Ascending aorta (tissue), 2 donors: ENCODE data around the gene SPG7. TPM values are rescaled to one million over a fixed set of nuclear protein-coding genes. Genes with fewer than 3 reads are reported as not detected.

Experiments
- DNase-seq, 2 donors: peaks; one replicate each; pipeline ENCODE4 v3.0.0-alpha.2; 2019; ENCODE audit warnings: low spot score in 2 of 2
- H3K27ac ChIP-seq, 2 donors: fragments of 200-600 bp; sonication (generic); one replicate each; pipeline ENCODE4 v1.5.1; 2016 to 2017; ENCODE audit warnings: mild to moderate bottlenecking in 1 of 2
- H3K27me3 ChIP-seq: fragments of 200-600 bp; sonication (generic); one replicate; pipeline ENCODE4 v1.5.1; 2017
- H3K36me3 ChIP-seq, 2 donors: fragments of 200-600 bp; sonication (generic); one replicate each; pipeline ENCODE4 v1.5.1; 2016
- H3K4me1 ChIP-seq, 2 donors: fragments of 200-600 bp; sonication (generic); one replicate each; pipeline ENCODE4 v1.5.1; 2016 to 2017; ENCODE audit warnings: mild to moderate bottlenecking in 1 of 2
- H3K4me3 ChIP-seq, 2 donors: fragments of 200-600 bp; sonication (generic); one replicate each; pipeline ENCODE4 v1.5.1; 2016 to 2017; ENCODE audit warnings: mild to moderate bottlenecking in 1 of 2
- H3K9me3 ChIP-seq, 2 donors: fragments of 200-600 bp; sonication (generic); one replicate each; pipeline ENCODE4 v1.5.1; 2016
- CTCF ChIP-seq, 3 experiments: fragments of 200-600 bp in 2 of 3; fragments of 450-650 bp in 1 of 3; sonication (generic) in 2 of 3; IDR thresholded peaks; one replicate each; pipeline ENCODE4 v1.5.1; 2016 to 2019; ENCODE audit warnings: antibody characterized with exemption in 3 of 3, mild to moderate bottlenecking in 1 of 3, moderate library complexity in 1 of 3
- intact Hi-C: fragments of 100-400 bp; cut with DNase I; formaldehyde crosslinking; loops from one replicate; pipeline ENCODE4 v1.15.1; 2023
- total RNA-seq: library from RNA; depleted of rRNA; stranded (reverse); fragments of >200 nt; gene quantifications from one replicate; pipeline ENCODE4 v1.1.0, GENCODE V29; 2016

The SPG7 gene
- total RNA-seq, 1 donor from 2014 or later: 108 TPM

GRCh38 chr16:89562939-89563338 is 54.7 kb downstream of the SPG7 start:
- peaks cover 34 to 37% of the 10 kb centered on the region in 2 donors for H3K36me3 ChIP-seq

GRCh38 chr16:89563639-89564392 is 55.6 kb downstream of the SPG7 start:
- intact Hi-C loops: no loop called here

More at GRCh38 chr16:89562939-89563338, 54.7 kb downstream of the SPG7 start:
- intact Hi-C loops: no loop called here
- H3K27ac ChIP-seq: no peak overlapping the region
- peaks cover 20 to 23% of the 10 kb centered on the region in 2 donors for H3K4me1 ChIP-seq
- H3K27me3 ChIP-seq: no peaks in the 10 kb centered on the region
- DNase-seq: no peak
- H3K9me3 ChIP-seq: no peaks in the 10 kb centered on the region
- no peak for TF ChIP-seq CTCF (IDR thresholded peaks at IDR 0.05)
- H3K4me3 ChIP-seq: no peak overlapping the region

GRCh38 chr16:89564476-89565255 is 56.5 kb downstream of the SPG7 start:
- TF ChIP-seq CTCF (IDR thresholded peaks at IDR 0.05): no peak
- H3K36me3 ChIP-seq: peaks cover 34 to 37% of the 10 kb centered on the region in 2 donors
- intact Hi-C loops: no loop called here
- no peak overlapping the region for H3K4me3 ChIP-seq
- no peak for DNase-seq
- no peaks in the 10 kb centered on the region for H3K27me3 ChIP-seq
- no peak overlapping the region for H3K27ac ChIP-seq
- peaks cover 18 to 20% of the 10 kb centered on the region in 2 donors for H3K4me1 ChIP-seq
- no peaks in the 10 kb centered on the region for H3K9me3 ChIP-seq

More at GRCh38 chr16:89563639-89564392, 55.6 kb downstream of the SPG7 start:
- H3K4me1 ChIP-seq: peaks cover 20 to 23% of the 10 kb centered on the region in 2 donors
- DNase-seq: no peak
- H3K4me3 ChIP-seq: no peak overlapping the region
- H3K9me3 ChIP-seq: no peaks in the 10 kb centered on the region
- no peak overlapping the region for H3K27ac ChIP-seq
- peaks cover 34 to 37% of the 10 kb centered on the region in 2 donors for H3K36me3 ChIP-seq
- no peaks in the 10 kb centered on the region for H3K27me3 ChIP-seq
- TF ChIP-seq CTCF (IDR thresholded peaks at IDR 0.05): no peak

GRCh38 chr16:89565256-89565505 is 57.0 kb downstream of the SPG7 start:
- intact Hi-C loops: no loop called here
- Histone ChIP-seq H3K36me3 (peaks cover 34 to 37% of the 10 kb centered on the region in 2 donors), H3K9me3 (no peaks in the 10 kb centered on the region), H3K4me1 (peaks cover 17 to 20% of the 10 kb centered on the region in 2 donors), H3K27me3 (no peaks in the 10 kb centered on the region), H3K27ac (no peak overlapping the region), H3K4me3 (no peak overlapping the region)
- no peak for DNase-seq
- TF ChIP-seq CTCF (IDR thresholded peaks at IDR 0.05): no peak

GRCh38 chr16:89565506-89566372 is 57.5 kb downstream of the SPG7 start:
- H3K9me3 ChIP-seq: no peaks in the 10 kb centered on the region
- H3K36me3 ChIP-seq: peaks cover 34 to 37% of the 10 kb centered on the region in 2 donors
- H3K27me3 ChIP-seq: no peaks in the 10 kb centered on the region
- peaks cover 17 to 20% of the 10 kb centered on the region in 2 donors for H3K4me1 ChIP-seq
- intact Hi-C loops: no loop called here
- TF ChIP-seq CTCF (IDR thresholded peaks at IDR 0.05): peak; percentile 22 to 44 (median 42)
- H3K27ac ChIP-seq: peak overlapping the region in 1 of 2 donors; percentile 13
- DNase-seq: no peak
- H3K4me3 ChIP-seq: peak overlapping the region; percentile 14 to 48
